ENCODE results near the gene ADAM19. TPM values are rescaled to one million over a fixed set of nuclear protein-coding genes. Genes with fewer than 3 reads are reported as not detected.

ADAM19 gene
- polyA plus RNA-seq, 1 donor from 2014 or later, result 9.9 TPM

DNA sequence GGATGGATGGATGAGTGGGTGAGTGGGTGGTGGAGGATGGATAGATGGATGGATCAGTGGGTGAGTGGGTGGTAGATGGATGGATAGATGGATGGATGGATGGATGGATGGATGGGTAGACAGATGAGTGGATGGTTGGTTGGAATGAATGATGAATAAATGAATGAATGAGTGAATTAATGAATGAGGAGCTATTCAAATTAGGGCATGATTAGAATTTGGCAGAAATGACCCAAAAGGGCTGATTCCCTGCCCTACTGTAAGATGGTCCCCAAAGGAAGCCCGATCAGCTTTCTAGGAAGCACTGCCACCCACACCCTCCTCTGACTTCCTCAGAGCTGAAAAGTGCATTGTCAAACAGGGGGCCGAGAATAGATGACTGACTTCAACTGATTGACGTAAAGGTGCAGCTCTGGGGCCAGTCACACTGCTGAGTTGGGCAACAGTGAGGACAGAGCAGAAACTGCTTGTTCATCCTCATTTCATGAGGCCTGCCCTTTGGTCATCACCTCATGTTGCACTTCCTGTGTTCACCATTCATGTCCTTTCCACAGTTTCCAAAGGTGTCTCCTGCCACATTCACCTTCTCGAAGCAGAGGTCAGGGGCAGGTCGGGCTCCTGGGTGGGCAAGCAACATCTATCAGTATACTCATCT is 81.3 kb downstream of the ADAM19 start:
- H3K9me3 ChIP-seq (ENCODE audit: low read length), result no peaks in the 10 kb centered on the region
- no peak for TF ChIP-seq CTCF (IDR thresholded peaks at IDR 0.05; ENCODE audit: poor library complexity, severe bottlenecking)
- TF ChIP-seq EZH2 (IDR thresholded peaks at IDR 0.05; ENCODE audit: borderline replicate concordance, insufficient read depth, low read length, poor library complexity, severe bottlenecking), result no peak
- no peak for TF ChIP-seq POLR2AphosphoS5 (IDR thresholded peaks at IDR 0.05)
- TF ChIP-seq EP300 (conservative IDR thresholded peaks at IDR 0.05; ENCODE audit: poor library complexity, severe bottlenecking), result no peak

GRCh38 chr5:157492886-157493285 is 82.7 kb downstream of the ADAM19 start:
- TF ChIP-seq POLR2AphosphoS5 (IDR thresholded peaks at IDR 0.05) (no peak), RAD21 (conservative IDR thresholded peaks at IDR 0.05) (no peak), TAF1 (IDR thresholded peaks at IDR 0.05; ENCODE audit: low read depth) (no peak), SMC3 (conservative IDR thresholded peaks at IDR 0.05; ENCODE audit: poor library complexity) (no peak)
- Histone ChIP-seq H3K36me3 (ENCODE audit: insufficient read depth, low read length) (peaks cover 5% of the 10 kb centered on the region), H3K27me3 (ENCODE audit: insufficient read depth, low read depth, low read length) (no peaks in the 10 kb centered on the region), H3K79me2 (replicated peaks; ENCODE audit: insufficient read depth, low read length) (no peaks in the 10 kb centered on the region), H3F3A (ENCODE audit: insufficient read depth, low read length, poor library complexity, severe bottlenecking) (no peaks in the 10 kb centered on the region), H4K20me1 (ENCODE audit: insufficient read depth) (no peaks in the 10 kb centered on the region), H3K27ac (ENCODE audit: low read length) (no peak overlapping the region), H3K4me2 (ENCODE audit: low read length) (no peak overlapping the region), H3K9me3 (ENCODE audit: low read length) (no peaks in the 10 kb centered on the region), H3K9ac (ENCODE audit: low read length) (no peak overlapping the region), H2AFZ (ENCODE audit: low read depth, low read length) (no peak overlapping the region), H3K9me2 (ENCODE audit: insufficient read depth, low read length) (no peaks in the 10 kb centered on the region), H3K4me3 (ENCODE audit: low read length) (no peak overlapping the region)

More for the DNA sequence above, 81.3 kb downstream of the ADAM19 start:
- Histone ChIP-seq H2AFZ (ENCODE audit: low read depth, low read length) (no peak overlapping the region), H3K4me2 (ENCODE audit: low read length) (no peak overlapping the region), H3K27me3 (ENCODE audit: insufficient read depth, low read depth, low read length) (no peaks in the 10 kb centered on the region), H4K20me1 (ENCODE audit: insufficient read depth) (no peaks in the 10 kb centered on the region), H3K79me2 (replicated peaks; ENCODE audit: insufficient read depth, low read length) (no peaks in the 10 kb centered on the region), H3K9me2 (ENCODE audit: insufficient read depth, low read length) (no peaks in the 10 kb centered on the region), H3K27ac (ENCODE audit: low read length) (no peak overlapping the region), H3F3A (ENCODE audit: insufficient read depth, low read length, poor library complexity, severe bottlenecking) (no peaks in the 10 kb centered on the region), H3K4me3 (ENCODE audit: low read length) (no peak overlapping the region), H3K9ac (ENCODE audit: low read length) (no peak overlapping the region), H3K36me3 (ENCODE audit: insufficient read depth, low read length) (peaks cover 1% of the 10 kb centered on the region)

DNA sequence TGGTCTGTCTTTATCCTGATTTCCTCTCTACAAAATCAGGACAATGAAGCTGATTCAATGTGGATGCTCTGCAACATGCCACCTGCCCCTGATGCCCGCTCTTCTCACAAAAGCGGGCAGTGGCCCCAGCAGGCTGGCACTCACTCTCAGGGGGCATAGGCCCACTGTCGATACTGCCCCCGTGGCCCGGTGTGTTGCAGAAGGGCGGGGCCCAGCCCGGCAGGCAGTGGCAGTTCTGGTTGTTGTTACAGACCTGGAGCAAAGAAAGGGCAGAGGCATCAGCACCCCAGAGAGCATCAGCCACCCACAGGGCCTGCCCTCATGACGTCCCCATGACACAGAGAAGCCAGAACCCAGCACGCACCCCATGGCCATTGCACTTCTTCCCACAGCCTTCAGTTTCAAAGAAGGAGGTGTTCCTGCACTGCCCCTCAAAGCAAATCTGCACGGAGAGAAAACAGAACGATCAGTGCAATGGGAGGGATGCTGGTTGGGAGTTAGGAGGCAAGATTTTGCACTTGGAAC is 84.0 kb downstream of the ADAM19 start:
- Histone ChIP-seq H3F3A (ENCODE audit: insufficient read depth, low read length, poor library complexity, severe bottlenecking) (no peaks in the 10 kb centered on the region), H3K27me3 (ENCODE audit: insufficient read depth, low read depth, low read length) (no peaks in the 10 kb centered on the region), H3K9ac (ENCODE audit: low read length) (no peak overlapping the region), H3K36me3 (ENCODE audit: insufficient read depth, low read length) (peaks cover 5% of the 10 kb centered on the region), H4K20me1 (ENCODE audit: insufficient read depth) (no peaks in the 10 kb centered on the region), H3K9me3 (ENCODE audit: low read length) (no peaks in the 10 kb centered on the region), H2AFZ (ENCODE audit: low read depth, low read length) (no peak overlapping the region), H3K4me3 (ENCODE audit: low read length) (no peak overlapping the region), H3K4me2 (ENCODE audit: low read length) (no peak overlapping the region), H3K9me2 (ENCODE audit: insufficient read depth, low read length) (no peaks in the 10 kb centered on the region), H3K79me2 (replicated peaks; ENCODE audit: insufficient read depth, low read length) (no peaks in the 10 kb centered on the region), H3K27ac (ENCODE audit: low read length) (no peak overlapping the region)
- TF ChIP-seq RAD21 (conservative IDR thresholded peaks at IDR 0.05) (no peak), CTCF (IDR thresholded peaks at IDR 0.05; ENCODE audit: poor library complexity, severe bottlenecking) (no peak), POLR2AphosphoS5 (IDR thresholded peaks at IDR 0.05) (no peak)
